HG03469 (cell line): ENCODE measurements around the gene EWSR1.
"Not testable (repeated sequence)": the region's sequence is repeated elsewhere in the genome, so short reads cannot be mapped to it uniquely, and the experiment has no call there.

ENCODE experiments used
- ATAC-seq: cut with Tn5 transposase; IDR thresholded peaks from one replicate; pipeline ENCODE4 v1.9.1; 2021; ENCODE audit warnings: mild to moderate bottlenecking, moderate library complexity, moderate number of reproducible peaks; ENCODE audit not compliant: unreplicated experiment

EWSR1 gene

GRCh38 chr22:29334696-29335344 lies 66.8 kb downstream of the EWSR1 start:
- ATAC-seq = no peak

DNA sequence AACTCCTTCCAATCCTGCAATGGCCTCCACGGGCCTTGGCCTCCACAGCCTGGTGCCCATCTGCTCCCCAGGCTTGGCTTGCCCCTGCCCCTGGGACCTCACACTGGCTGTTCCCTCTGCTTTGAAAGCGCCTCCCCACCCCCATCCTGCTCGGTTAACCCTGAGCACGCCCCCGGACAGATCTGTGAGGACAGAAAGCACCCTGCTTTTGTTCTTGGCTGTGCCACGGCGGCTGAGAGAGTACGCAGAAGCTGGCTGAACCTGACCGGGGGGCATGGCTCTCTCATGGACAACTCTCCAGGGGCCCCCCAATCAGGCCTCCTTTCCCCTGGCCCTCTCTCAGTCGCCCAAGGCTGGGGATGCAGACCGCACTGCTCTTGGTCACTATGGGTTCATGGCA lies 67.6 kb downstream of the EWSR1 start:
- ATAC-seq = no peak

DNA sequence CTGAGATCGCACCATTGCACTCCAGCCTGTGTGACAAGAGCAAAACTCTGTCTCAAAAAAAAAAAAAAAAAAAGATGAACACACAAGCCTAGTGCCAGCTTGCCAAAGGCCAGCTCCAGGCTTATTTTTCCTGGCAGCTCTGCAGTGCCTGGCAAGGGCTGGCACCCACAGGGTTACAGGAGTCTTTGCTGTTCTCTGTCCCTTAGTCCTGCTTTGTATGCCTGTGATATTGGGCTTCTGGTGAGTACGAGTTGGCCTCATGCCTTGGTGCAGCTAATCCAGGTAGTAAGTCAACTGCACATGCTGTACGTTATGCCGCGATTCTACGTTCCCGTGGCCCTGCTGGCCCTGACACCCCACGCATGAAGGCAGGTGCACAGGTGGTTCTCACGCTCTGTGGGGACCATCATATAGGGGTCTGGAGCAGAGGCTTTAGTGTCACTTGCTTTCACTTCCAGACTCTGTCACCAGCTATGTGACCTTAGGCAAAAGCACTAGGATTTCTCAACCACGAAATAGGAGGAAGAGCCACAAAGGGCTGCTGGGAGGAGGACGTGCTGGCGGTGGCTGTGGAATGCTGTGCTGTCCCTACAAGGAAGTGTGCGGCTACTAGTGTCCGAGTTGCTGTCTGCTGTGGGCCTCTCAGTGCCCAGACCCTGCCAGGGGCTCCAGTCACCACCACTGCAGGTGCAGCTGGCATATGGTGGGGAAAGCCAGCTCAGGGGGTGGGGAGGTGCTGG lies 68.9 kb downstream of the EWSR1 start:
- ATAC-seq = no peak

- ATAC-seq = no peak
These were observed 69.7 kb downstream of the EWSR1 start for GRCh38 chr22:29337631-29338284.

DNA sequence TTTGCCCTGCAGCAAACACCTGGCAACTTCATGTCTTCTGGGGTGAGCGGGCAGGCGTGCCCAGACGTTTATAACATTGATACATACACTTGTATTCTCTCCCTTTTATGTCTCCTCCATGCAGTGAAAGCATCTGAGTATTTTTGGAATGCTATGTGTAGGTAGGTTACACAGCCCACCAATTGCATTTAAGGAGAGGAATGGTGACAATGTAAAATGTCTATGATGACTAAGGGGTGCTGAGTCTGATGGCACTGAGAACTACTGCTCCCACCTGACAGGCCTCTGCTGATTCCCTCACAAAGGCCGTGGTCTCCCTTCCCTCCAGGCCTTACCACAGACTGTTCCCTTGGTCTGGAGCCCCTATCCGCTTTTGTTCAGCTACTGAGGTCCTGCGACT lies 70.3 kb downstream of the EWSR1 start:
- no peak for ATAC-seq

DNA sequence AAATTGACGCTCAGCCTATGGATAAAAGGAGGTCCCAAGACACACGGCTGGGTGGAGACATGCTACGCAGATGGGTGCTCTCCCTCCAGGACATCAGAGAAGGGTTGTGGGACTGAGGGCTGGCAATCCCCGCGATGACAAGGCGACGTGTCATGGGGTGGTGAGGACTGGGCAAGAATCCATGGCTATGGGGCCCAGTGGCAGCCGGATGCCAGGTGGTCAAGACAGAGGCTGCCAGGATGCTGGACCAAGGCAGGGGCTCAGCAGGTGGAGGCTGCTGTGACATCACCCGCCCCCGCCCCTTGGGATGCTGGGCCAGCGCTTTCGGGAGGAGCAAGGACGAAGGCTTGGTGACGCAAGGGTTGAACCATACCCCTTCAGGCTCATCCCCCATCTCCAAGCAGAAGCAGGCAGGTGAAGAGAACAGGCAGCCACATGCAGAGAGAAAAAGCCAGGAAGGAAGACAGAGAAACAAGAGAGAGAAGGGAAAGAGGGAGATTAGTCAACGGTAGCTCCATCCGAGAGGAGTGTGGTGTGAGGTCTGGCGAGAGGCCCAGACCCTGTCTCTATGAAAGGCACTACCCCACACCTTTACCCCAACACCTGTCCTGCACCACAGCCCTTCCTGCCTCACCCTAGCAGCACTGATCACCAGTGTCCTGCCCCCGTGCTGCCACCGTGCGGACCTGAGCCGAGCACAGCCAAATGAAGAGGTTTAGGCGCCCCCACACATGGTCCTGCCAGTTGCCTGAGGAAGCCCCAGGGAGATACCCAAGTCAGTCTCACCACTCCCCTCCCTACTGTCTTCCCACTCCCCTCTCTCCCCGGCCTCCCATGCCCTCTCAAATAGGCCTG lies 71.5 kb downstream of the EWSR1 start:
- no peak for ATAC-seq

DNA sequence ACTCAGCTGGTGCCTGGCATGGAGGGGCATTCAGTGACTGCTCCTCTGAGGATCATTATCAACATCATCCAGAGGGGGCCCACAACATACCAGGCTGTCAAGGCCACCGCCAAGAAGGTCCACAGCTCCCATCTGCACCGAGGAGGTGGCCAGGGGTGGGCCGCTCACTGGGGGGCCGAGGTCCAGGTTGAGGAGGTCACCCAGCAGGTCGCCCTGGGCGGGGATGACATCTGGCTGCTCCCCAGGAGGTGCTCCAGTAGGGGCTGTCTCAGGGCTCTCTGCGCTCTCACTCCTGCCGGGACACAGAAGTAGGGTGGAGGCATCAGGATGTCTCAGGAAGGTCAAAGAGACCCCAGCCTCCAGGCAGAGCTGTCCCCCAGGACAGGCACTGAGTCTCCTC lies 72.5 kb downstream of the EWSR1 start:
- no peak for ATAC-seq

DNA sequence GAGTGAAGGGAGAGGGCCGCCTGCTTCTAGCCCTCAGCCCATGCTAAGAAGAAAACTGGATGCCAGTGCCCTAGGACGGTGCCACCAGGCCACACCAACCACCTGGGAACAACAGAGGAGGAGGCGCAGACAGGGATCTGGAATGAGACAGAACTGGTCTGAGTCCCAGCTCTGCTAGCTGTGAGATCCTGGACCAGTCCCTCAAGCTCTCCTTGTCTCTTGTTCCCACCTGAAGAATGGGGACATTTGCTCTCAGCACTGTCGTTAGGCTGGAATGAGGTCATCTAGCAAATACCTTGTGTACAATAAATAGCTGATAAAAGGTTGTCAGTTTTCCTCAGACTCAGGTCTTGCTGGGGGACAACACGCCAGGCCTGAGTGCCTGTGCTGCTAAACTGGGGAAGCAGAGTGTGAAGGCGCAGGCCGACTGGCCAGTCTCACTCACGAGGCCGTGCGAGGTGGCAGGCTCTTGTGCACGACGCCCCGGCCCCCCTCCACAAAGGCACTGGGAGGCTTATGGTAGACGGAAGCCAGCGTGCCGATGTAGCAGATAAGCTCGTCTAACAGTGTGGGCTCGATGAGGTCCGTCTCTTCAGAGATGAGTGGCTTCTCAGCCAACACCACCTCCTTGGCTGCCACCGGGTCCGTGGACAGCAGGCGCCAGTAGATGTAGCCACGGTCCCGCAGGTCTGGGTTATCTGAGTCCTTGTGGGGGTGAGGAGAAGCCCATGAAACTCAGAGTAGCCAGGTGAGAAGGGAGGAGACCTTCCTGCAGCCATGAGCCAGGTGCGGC lies 73.2 kb downstream of the EWSR1 start:
- no peak for ATAC-seq

DNA sequence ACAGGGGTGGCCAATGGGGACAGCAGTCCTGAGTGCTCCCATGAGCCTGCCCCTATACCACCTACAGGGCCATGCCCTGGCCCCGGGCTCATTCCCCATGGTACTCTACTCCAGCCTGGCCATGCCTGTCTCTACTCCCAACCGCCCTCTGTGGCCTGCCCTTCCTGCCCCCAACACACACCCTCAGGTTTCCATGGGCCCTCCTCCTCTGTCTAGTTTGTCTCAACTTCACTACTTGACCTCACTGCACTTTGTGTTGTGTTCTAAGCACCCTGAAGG lies 73.7 kb downstream of the EWSR1 start:
- no peak for ATAC-seq

- no peak for ATAC-seq
These were observed 74.1 kb downstream of the EWSR1 start for GRCh38 chr22:29342177-29342576.

- no peak for ATAC-seq
These were observed 74.7 kb downstream of the EWSR1 start for GRCh38 chr22:29342577-29343312.

DNA sequence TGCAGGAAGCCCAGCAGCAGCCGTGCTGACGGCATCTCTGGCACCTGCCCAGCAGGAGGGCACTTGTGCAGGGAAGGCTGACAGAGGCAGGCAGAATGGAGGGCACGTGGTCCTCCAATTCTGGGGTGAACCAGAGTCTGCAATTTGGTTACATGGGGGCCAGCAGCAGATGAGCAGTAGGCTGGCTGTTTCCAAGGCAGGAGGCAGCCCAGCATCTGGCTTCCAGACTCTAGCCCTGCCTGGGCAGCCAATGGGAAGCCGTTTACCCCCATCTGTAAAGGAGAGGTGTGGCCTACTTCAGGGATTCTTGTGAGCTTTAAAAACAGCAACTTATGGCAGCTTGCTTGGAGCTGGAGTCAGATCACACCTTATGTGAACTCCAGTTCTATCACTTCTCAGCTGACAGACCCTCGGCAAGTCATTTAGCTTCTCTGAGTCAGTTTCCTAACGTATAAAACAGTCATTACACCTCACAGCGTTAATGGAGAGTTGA lies 75.3 kb downstream of the EWSR1 start:
- no peak for ATAC-seq

DNA sequence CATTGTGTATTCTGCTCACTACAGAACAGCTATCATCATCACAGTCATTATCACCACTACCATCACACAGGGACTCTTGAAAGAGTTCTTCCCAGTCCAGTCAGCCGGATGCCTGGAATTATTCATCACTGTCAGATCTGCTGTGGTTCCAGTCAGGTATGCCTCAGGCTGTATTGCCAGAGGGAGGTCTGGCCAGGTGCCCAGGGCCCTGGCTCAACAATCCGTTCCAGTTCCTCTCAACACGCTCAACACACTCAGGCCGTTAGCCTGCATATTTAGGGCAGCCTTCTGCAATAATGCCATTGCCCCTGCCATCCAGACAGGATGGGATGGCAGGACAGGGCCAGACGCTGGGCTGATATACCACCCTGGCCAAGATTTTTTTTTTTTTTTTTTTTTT lies 76.1 kb downstream of the EWSR1 start:
- ATAC-seq = no peak

DNA sequence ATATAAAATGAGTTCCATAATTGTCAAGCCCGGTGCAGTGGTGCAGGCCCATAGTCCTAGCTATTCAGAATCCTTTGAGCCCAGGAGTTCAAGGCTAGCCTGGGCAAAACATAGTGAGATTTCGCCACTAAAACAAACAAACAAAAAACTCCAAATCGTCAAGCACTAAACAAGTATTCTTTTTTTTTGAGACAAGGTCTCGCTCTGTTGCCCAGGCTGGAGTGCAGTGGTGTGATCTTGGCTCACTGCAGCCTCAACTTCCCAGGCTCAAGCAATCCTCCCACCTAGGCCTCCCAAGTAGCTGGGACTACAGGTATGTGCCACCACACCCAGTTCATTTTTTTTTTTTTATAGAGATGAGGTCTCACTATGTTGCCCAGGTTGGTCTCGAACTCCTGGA lies 76.8 kb downstream of the EWSR1 start:
- ATAC-seq = not testable (repeated sequence)

- ATAC-seq = no peak
These were observed 77.9 kb downstream of the EWSR1 start for GRCh38 chr22:29345932-29346331.

GRCh38 chr22:29346659-29347058 lies 78.6 kb downstream of the EWSR1 start:
- no peak for ATAC-seq

- no peak for ATAC-seq
These were observed 80.0 kb downstream of the EWSR1 start for GRCh38 chr22:29348041-29348440.

GRCh38 chr22:29348956-29349355 lies 80.9 kb downstream of the EWSR1 start:
- ATAC-seq = no peak
